ENCODE results near the gene PALB2.

PALB2 gene

GRCh38 chr16:23640931-23641765, at the start of gene PALB2, which contains the start of gene DCTN5:
TSS of gene PALB2 (minus strand) at chr16:23641310. CDS start at chr16:23641157, 153 bp downstream.
TSS of gene DCTN5 (plus strand) at chr16:23641466. CDS start at chr16:23641543, 77 bp downstream.
- DNase-seq (ENCODE audit: low read depth), result peak; percentile 72

DNA sequence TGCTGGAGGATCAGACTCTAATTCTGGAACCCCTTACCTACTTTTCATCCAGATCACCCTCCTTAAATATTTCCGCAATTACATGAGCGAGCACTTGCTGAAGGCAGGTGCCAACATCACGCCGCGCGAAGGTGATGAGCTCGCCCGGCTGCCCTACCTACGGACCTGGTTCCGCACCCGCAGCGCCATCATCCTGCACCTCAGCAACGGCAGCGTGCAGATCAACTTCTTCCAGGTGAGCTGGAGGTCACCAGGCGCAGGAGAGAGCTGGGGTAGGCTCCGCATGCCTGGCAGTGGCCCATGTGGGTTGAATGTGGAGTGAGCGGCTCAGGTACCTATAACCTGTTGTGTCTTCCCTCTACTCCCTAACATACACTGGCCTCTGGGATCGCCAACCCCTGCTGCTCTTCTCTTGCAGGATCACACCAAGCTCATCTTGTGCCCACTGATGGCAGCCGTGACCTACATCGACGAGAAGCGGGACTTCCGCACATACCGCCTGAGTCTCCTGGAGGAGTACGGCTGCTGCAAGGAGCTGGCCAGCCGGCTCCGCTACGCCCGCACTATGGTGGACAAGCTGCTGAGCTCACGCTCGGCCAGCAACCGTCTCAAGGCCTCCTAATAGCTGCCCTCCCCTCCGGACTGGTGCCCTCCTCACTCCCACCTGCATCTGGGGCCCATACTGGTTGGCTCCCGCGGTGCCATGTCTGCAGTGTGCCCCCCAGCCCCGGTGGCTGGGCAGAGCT, 48.5 kb upstream of the PALB2 start:
- no peak for DNase-seq (ENCODE audit: low read depth)

DNA sequence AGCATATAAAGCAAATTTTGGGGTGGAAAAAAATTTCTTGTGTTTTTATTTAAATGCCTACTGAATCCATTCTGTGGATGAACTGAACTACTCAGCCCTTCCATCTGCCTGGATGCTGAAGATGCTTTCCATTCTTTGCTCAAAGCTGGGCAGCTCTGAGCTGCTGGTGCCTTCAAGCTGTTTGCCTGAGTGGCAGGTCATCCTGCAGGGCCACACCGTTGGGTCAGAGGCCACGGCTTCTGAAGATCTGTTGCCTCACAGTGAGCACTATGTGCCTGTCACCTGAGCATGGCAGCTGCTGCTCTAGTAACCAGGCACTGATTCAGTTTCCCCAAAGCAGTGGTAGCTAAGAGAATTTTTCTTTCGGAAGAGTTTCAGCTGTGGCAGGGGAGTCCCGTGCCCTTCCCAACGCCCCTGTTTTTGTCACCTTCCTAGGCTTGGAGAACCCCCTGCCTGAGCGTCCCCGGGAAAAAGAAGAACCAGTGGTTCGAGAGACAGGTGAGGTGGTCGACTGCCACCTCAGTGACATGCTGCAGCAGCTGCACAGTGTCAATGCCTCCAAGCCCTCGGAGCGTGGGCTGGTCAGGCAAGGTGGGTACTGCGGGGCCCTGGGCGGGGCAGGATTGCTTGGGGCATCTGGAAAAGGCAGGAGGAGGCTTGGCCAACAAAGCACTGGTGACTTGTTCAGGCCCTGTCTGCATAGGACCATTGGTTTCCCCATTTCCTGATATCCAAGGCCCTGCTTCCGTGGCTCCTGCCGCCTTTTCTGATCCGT, 46.1 kb upstream of the PALB2 start:
- no peak for DNase-seq (ENCODE audit: low read depth)

- DNase-seq (ENCODE audit: low read depth), result no peak
Observed at GRCh38 chr16:23683487-23683886, 42.4 kb upstream of the PALB2 start.

- DNase-seq (ENCODE audit: low read depth), result no peak
Observed at GRCh38 chr16:23682181-23682580, 41.1 kb upstream of the PALB2 start.

- DNase-seq (ENCODE audit: low read depth), result no peak
Observed at GRCh38 chr16:23679986-23680336, 38.9 kb upstream of the PALB2 start.

DNA sequence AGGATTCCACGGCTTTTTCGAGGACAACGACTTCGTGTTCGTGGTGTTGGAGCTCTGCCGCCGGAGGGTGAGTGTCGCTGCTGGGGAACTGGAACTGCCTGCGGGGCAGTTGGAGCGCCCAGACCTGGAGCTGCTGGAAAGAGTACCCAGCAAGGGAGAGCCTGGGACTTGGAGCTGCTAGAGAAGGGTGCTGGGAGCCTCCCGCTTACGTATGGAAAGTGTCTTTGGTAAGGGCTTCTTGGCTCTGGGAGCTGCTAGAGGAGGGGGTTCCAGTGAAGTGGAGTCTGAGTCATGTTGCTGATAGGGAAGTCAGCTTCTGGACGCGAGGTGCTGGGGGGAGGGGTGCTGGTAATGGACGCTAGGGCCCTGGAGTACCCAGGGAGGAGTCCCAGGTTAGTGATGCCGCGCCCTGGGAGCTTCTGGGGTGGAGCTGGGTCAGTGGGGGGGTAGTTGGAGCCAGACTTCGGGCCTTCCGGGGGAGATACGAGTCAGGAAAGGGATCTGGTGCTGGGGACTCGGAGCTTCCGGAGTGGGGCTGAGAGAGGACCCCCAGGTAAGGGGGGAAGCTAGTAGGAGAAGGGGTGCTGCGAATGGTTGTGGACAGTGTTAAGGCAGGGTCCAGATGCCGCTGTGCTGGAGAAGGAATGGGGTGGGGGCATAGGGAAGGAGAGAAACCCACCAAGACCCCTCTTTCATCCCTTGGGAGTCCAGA, 38.3 kb upstream of the PALB2 start:
- DNase-seq (ENCODE audit: low read depth), result no peak

DNA sequence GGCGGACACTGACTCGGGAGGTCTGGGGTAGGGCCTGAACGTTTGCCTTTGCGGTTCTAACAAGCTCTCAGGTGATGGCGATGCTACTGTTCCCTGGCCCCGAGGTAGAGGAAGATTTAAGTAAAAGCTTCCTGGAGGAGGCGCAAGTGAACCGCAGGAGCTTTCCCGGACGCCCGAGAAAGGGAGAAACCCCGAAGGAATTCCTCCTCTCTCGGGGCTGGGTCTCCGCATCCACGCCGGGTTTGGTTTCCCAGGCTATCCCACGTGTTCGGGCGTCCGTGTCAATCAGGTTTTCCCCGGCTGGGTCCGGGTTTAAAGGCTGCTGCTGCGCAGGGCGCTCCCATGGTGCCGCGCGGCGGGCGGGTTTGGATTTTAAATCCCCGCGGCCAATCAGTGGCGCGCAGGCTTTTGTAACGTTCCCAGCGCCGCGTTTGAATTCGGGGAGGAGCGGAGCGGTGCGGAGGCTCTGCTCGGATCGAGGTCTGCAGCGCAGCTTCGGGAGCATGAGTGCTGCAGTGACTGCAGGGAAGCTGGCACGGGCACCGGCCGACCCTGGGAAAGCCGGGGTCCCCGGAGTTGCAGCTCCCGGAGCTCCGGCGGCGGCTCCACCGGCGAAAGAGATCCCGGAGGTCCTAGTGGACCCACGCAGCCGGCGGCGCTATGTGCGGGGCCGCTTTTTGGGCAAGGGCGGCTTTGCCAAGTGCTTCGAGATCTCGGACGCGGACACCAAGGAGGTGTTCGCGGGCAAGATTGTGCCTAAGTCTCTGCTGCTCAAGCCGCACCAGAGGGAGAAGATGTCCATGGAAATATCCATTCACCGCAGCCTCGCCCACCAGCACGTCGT, 37.5 kb upstream of the PALB2 start, which contains the start of gene PLK1:
TSS of gene PLK1 (plus strand) at position 460 of the 844 bp plus-strand sequence. CDS start at position 504, 44 bp downstream.
- DNase-seq (ENCODE audit: low read depth), result peak; percentile 41

GRCh38 chr16:23676924-23677480, 35.9 kb upstream of the PALB2 start:
- no peak for DNase-seq (ENCODE audit: low read depth)

DNA sequence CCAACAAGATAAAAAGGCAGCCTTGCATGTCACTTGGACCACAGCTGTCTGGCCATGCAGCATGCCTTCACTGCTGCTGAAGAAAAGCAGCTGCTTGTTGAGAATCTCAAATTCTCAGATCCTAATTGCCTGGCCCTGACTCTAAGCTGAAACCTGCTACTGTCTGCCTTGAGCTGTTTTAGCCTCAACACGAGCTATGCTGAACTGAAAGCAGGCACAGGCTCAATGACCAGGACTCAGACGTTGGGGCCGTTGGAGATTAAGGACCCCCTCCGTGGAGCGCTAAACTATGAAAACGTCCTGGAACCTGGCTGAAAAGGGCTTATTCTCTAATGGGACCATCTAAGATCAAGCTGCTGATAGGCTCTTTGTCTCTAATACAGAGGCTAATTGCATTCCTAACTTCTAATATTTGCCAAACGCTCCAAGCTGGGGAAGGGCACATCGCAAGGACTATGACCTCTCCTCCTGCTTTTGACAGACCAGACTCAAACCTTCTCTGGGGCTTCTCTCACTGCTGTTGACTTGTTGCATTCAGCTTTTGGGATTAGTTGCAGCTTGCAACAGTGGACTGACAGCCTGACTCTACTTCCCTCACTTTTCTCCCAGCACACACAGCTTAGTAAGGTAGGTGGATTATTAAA, 33.0 kb upstream of the PALB2 start:
- no peak for DNase-seq (ENCODE audit: low read depth)

DNA sequence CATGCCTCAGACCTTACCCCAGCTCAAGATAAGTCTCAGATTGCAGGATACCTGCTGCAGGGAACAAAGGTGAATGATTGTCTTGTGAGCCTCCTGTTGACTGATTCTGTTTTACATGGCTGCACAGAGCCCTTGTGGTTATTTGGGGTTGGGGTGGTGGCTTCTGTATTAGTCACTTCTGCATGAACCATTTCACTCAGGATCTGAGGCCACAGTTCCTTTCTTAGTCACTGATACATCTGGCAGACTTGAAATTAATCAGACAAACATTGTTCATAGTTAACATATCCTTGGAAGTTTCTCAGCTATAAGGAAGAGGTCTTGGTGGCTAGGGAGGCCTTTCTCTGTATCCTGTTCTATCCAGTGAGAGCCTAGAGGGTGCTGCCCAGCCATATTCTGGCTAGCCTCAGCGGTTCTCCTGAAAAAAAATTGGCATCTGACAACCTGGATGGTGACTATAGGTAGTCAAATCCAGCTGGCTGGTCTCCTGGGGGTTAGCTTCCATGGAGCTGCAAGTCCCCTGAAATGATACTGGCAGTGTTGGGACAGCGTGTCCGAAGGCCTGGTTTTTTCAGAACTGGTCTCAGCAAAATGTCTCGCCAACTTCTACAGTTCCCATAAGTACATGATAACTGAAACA, 29.1 kb upstream of the PALB2 start:
- no peak for DNase-seq (ENCODE audit: low read depth)

DNA sequence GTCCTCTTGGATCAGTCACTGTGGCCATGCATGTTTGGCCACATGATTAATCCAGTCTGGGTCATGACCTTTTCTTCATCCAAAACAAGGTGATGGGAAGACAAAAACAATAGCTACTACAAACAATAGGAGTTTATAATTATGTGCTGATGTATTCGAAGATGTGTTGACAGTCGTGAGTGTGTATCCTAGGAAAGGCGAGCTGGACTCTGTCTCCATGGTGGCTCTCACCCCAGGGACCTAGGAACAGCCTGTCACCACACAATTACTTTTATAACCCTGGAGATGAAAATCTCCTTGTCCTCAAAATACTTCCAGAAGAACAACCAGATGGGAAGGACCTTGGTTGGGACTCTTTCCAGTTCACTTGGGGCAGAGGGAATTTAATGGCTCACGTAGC, 27.8 kb upstream of the PALB2 start:
- DNase-seq (ENCODE audit: low read depth), result no peak

- DNase-seq (ENCODE audit: low read depth), result no peak
Observed at GRCh38 chr16:23668225-23668624, 27.1 kb upstream of the PALB2 start.

DNA sequence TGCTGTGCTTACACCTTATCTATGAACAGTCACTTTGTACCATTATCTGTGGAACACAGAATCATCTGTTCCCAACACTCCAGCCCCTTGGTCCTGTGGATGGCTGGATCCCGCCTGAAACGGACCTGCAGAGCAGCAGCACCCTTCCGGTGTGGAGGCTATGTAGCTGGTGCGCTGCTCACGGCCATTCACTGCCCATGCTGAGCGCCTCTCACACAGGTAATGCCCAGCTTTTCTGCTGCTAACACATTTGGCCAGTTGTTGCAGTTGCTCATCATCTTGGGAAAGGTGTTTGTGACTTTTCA, 26.2 kb upstream of the PALB2 start:
- no peak for DNase-seq (ENCODE audit: low read depth)

DNA sequence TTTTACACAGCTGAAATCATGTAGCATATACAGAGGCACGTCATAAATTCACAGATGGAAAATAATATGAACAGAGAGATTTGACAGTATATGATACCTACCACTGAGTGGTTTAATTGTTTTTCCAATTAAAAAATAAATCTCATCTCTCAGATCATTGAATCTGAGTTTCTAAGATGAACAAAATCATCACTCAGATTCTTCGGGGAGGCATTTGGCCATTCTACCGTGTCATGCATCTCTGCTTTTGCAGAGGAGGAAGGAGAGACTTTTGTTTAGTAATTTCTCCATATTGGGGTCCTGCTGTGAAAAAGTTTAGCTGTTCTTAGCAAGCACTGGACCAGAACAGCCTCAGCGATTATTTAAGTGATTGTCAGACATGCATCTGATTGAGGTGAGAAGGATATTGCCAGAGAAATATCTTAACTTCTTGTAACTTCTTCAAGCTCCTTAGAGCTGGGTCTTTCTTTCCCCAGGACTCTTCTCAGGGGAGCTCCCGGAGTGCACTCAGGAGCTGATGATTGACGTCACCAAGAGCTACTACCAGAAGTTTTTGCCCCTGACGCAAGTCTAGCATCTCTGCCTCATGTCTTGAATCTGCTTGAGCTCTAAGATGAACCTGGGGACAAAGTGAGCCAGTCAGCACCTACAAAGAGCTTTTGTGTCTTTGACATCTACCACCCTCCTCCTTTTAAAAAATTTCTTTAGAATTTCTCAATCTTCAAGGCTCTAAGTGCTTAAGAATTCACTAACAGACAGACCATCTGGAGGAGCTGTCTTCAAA, 25.7 kb upstream of the PALB2 start:
- no peak for DNase-seq (ENCODE audit: low read depth)

GRCh38 chr16:23663918-23664317, 22.8 kb upstream of the PALB2 start:
- no peak for DNase-seq (ENCODE audit: low read depth)

DNA sequence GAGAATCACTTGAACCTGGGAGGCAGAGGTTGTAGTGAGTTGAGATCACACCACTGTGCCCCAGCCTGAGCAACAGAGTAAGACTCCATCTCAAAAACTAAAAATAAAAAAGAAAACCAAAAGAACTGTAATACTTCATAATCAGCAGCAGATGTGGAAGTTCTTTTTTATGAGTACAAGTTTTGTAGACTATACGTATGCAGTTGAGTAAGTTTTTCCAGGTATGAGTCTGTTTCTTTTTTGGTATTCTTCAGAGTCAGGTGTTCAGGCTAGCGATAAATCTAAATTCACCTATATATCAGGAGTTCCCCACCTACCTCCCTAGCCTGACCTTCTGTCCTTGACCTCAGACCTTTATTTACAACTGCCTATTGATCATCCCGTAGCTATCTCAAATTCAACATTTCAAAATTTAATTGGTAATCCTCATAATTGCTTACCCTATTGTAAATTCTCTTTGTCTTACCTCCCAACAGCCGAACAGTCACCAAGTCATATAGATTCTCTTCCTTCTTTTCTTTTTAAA, 10.9 kb upstream of the PALB2 start:
- DNase-seq (ENCODE audit: low read depth), result no peak

DNA sequence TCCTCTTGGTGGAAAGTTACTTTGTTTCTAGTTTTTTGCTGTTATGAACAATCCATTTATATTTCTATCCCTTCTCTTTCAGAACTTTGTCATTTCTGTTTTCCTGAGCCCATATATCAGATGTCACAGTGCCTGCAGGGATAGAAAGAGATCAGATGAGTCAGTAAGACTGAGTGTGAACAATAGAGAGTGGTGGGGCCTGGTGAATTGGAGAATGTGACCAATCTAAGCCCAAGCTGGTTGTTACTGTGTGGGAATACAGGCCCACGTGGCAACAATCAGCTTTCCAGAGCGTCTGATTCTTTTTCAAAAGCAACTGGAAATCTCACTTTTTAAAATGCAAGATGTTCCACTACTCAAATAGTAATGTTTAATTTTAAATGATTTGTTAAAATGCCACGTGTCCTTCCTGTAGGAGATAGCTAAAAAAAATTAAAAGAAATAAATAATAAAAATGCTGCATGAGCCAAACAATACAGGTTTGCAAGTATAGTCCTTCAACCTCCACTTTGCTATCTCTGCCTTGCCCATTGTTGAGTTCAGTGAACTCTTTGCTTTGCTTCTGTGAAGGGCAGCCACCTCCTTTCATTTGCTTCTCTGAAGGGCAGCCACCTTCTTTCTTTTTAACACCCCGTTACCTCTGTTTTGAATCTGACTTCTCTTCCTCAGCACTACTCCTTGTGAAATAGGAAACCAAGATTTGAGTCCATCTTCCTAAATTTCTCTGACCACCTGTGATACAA, 9.7 kb upstream of the PALB2 start:
- DNase-seq (ENCODE audit: low read depth), result no peak

Measured in stimulated activated CD8-positive, alpha-beta memory T cell treated with anti-CD3 and anti-CD28 coated beads, Interleukin-12 subunit alpha, Interleukin-12 subunit beta, amount 100 ng/mL, for 1 hour (primary cell).